HL-60 (cell line): ENCODE results near the gene PHLPP1.

ENCODE experiments used
- DNase-seq, 2 experiments: peaks; one replicate each; pipeline ENCODE4 v3.0.0-alpha.2; 2010 to 2020; ENCODE audit warnings: low read depth in 1 of 2, low spot score in 1 of 2
- H3K27ac ChIP-seq: fragments of 250-450 bp; sonication (Bioruptor Pico); replicated peaks from 2 replicates; pipeline ENCODE4 v1.5.1; 2020; ENCODE audit warnings: mild to moderate bottlenecking, moderate library complexity
- H3K27me3 ChIP-seq: fragments of 250-450 bp; sonication (Bioruptor Pico); 2 replicates; pipeline ENCODE4 v1.5.1; 2021; ENCODE audit warnings: mild to moderate bottlenecking, moderate library complexity; ENCODE audit not compliant: insufficient read depth, poor library complexity, severe bottlenecking
- H3K4me3 ChIP-seq: replicated peaks from 2 replicates; pipeline ENCODE4 v1.5.1; 2011; ENCODE audit warnings: mild to moderate bottlenecking, control low read depth, low read length; ENCODE audit not compliant: insufficient read depth
- CTCF ChIP-seq: IDR thresholded peaks from one replicate; pipeline ENCODE4 v1.5.1; 2011; ENCODE audit warnings: low read length, control low read depth, inconsistent platforms; ENCODE audit not compliant: insufficient read depth
- GABPA ChIP-seq: IDR thresholded peaks from 2 replicates; pipeline ENCODE4 v1.6.1; 2012; ENCODE audit warnings: low read depth
- POLR2AphosphoS5 ChIP-seq: IDR thresholded peaks from 2 replicates; pipeline ENCODE4 v1.6.1; 2012; ENCODE audit warnings: low read depth
- REST ChIP-seq: IDR thresholded peaks from 2 replicates; pipeline ENCODE4 v1.6.1; 2012; ENCODE audit warnings: low read depth; ENCODE audit not compliant: insufficient replicate concordance
- SPI1 ChIP-seq: IDR thresholded peaks from 2 replicates; pipeline ENCODE4 v1.6.1; 2012; ENCODE audit warnings: low read depth, mild to moderate bottlenecking, borderline replicate concordance

The PHLPP1 gene

GRCh38 chr18:62838475-62839098 lies 123.2 kb downstream of the PHLPP1 start:
- TF ChIP-seq CTCF (no peak), SPI1 (no peak), POLR2AphosphoS5 (no peak), REST (no peak), GABPA (no peak)
- Histone ChIP-seq H3K4me3 (no peak overlapping the region), H3K27ac (no peak overlapping the region), H3K27me3 (no peaks in the 10 kb centered on the region)
- DNase-seq = no peak

GRCh38 chr18:62839874-62840713 lies 124.8 kb downstream of the PHLPP1 start:
- no peak for TF ChIP-seq REST
- no peak for TF ChIP-seq SPI1
- no peak for TF ChIP-seq GABPA
- no peak for TF ChIP-seq POLR2AphosphoS5
- TF ChIP-seq CTCF = no peak
- no peak for DNase-seq
- Histone ChIP-seq H3K27me3 (no peaks in the 10 kb centered on the region), H3K4me3 (no peak overlapping the region), H3K27ac (no peak overlapping the region)

GRCh38 chr18:62841405-62841804 lies 126.1 kb downstream of the PHLPP1 start:
- Histone ChIP-seq H3K27ac (no peak overlapping the region), H3K4me3 (no peak overlapping the region), H3K27me3 (no peaks in the 10 kb centered on the region)
- no peak for DNase-seq
- no peak for TF ChIP-seq GABPA
- TF ChIP-seq SPI1 = no peak
- no peak for TF ChIP-seq CTCF
- TF ChIP-seq REST = no peak
- no peak for TF ChIP-seq POLR2AphosphoS5
